GM23338 (cell line): ENCODE measurements around the gene RIN3. TPM values are rescaled to one million over a fixed set of nuclear protein-coding genes. Genes with fewer than 3 reads are reported as not detected.

Experiments
- ATAC-seq: fragments of 200-7000 bp; cut with Tn5 transposase; 3 replicates; pipeline ENCODE4 v1.9.1; 2020
- DNase-seq: peaks from one replicate; pipeline ENCODE4 v3.0.0-alpha.2; 2015; ENCODE audit warnings: low spot score
- H2AFZ ChIP-seq: fragments of 200-600 bp; sonication (generic); 2 replicates; pipeline ENCODE4 v1.8.0; 2016; ENCODE audit warnings: antibody characterized with exemption, mild to moderate bottlenecking, moderate library complexity
- H3F3A ChIP-seq: fragments of 200-600 bp; sonication (generic); replicated peaks from 2 replicates; pipeline ENCODE4 v1.8.0; 2017; ENCODE audit warnings: antibody characterized with exemption, mixed run types, low read depth
- H3K27ac ChIP-seq: fragments of 200-600 bp; sonication (generic); 2 replicates; pipeline ENCODE4 v1.6.1; 2016; ENCODE audit warnings: low read depth
- H3K27me3 ChIP-seq: fragments of 200-600 bp; sonication (generic); 2 replicates; pipeline ENCODE4 v1.8.0; 2016; ENCODE audit warnings: mild to moderate bottlenecking, mixed run types, moderate library complexity; ENCODE audit not compliant: insufficient read depth
- H3K36me3 ChIP-seq: fragments of 200-600 bp; sonication (generic); 2 replicates; pipeline ENCODE4 v1.8.0; 2016; ENCODE audit warnings: mild to moderate bottlenecking; ENCODE audit not compliant: insufficient read depth
- H3K4me1 ChIP-seq: fragments of 200-600 bp; sonication (generic); 2 replicates; pipeline ENCODE4 v1.8.0; 2016; ENCODE audit warnings: mild to moderate bottlenecking, moderate library complexity; ENCODE audit not compliant: insufficient read depth
- H3K4me2 ChIP-seq: fragments of 200-600 bp; sonication (generic); 2 replicates; pipeline ENCODE4 v1.7.1; 2017; ENCODE audit warnings: mixed run types
- H3K4me3 ChIP-seq: fragments of 200-600 bp; sonication (generic); 2 replicates; pipeline ENCODE4 v1.6.1; 2016; ENCODE audit warnings: mixed run types
- H3K79me2 ChIP-seq: fragments of 200-600 bp; sonication (generic); replicated peaks from 2 replicates; pipeline ENCODE4 v1.8.0; 2017; ENCODE audit warnings: mild to moderate bottlenecking; ENCODE audit not compliant: insufficient read depth
- H3K9me2 ChIP-seq: fragments of 200-600 bp; sonication (generic); 2 replicates; pipeline ENCODE4 v1.8.0; 2017; ENCODE audit not compliant: insufficient read depth
- H4K20me1 ChIP-seq: fragments of 200-600 bp; sonication (generic); replicated peaks from 2 replicates; pipeline ENCODE4 v1.8.0; 2017; ENCODE audit warnings: mild to moderate bottlenecking; ENCODE audit not compliant: insufficient read depth
- H3K27ac Mint-ChIP-seq: 2 replicates; pipeline ENCODE4 v1.8.0; 2020; ENCODE audit warnings: inconsistent platforms, mild to moderate bottlenecking, moderate library complexity, mixed read lengths
- H3K27me3 Mint-ChIP-seq: 3 replicates; pipeline ENCODE4 v1.8.0; 2022; ENCODE audit warnings: low read depth, mild to moderate bottlenecking, moderate library complexity, mixed read lengths, inconsistent platforms; ENCODE audit not compliant: insufficient read depth, poor library complexity
- H3K36me3 Mint-ChIP-seq: 3 replicates; pipeline ENCODE4 v1.8.0; 2021; ENCODE audit warnings: low read depth, mild to moderate bottlenecking, inconsistent platforms, moderate library complexity, mixed read lengths
- H3K4me1 Mint-ChIP-seq: 3 replicates; pipeline ENCODE4 v1.8.0; 2020; ENCODE audit warnings: mild to moderate bottlenecking, inconsistent platforms, mixed read lengths
- H3K4me3 Mint-ChIP-seq: 3 replicates; pipeline ENCODE4 v1.8.0; 2021; ENCODE audit warnings: moderate library complexity, mild to moderate bottlenecking, inconsistent platforms, mixed read lengths
- H3K9me3 Mint-ChIP-seq: 3 replicates; pipeline ENCODE4 v1.8.0; 2020; ENCODE audit warnings: moderate library complexity, mild to moderate bottlenecking, inconsistent platforms, mixed read lengths
- CREB1 ChIP-seq: fragments of 250-450 bp; sonication (Bioruptor Pico); IDR thresholded peaks from 2 replicates; pipeline ENCODE4 v1.5.0; 2020; ENCODE audit warnings: low read depth, mild to moderate bottlenecking, moderate library complexity
- CTCF ChIP-seq, 2 experiments: fragments of 200-600 bp in 1 of 2; sonication (generic) in 1 of 2; conservative IDR thresholded peaks; 2 replicates each; pipeline versions ENCODE4 v1.5.1 to v1.6.1; 2016 to 2017; ENCODE audit warnings: antibody characterized with exemption in 2 of 2, low read depth in 2 of 2, mild to moderate bottlenecking in 2 of 2, moderate library complexity in 1 of 2
- ETS1 ChIP-seq: IDR thresholded peaks from 2 replicates; pipeline ENCODE4 v1.6.1; 2016; ENCODE audit warnings: antibody characterized with exemption
- EZH2 ChIP-seq: fragments of 200-600 bp; sonication (generic); IDR thresholded peaks from one replicate; pipeline ENCODE4 v1.8.0; 2017; ENCODE audit warnings: antibody characterized with exemption, mild to moderate bottlenecking, low read depth; ENCODE audit not compliant: unreplicated experiment
- EZH2phosphoT487 ChIP-seq: fragments of 200-600 bp; sonication (generic); IDR thresholded peaks from one replicate; pipeline ENCODE4 v1.8.1; 2018; ENCODE audit warnings: antibody characterized with exemption; ENCODE audit not compliant: unreplicated experiment
- JUNB ChIP-seq: IDR thresholded peaks from one replicate; pipeline ENCODE4 v1.6.1; 2016; ENCODE audit warnings: antibody characterized with exemption; ENCODE audit not compliant: unreplicated experiment
- POLR2AphosphoS5 ChIP-seq: IDR thresholded peaks from 2 replicates; pipeline ENCODE4 v1.6.1; 2016; ENCODE audit warnings: antibody characterized with exemption, low read depth
- STAT1 ChIP-seq: IDR thresholded peaks from one replicate; pipeline ENCODE4 v1.6.1; 2016; ENCODE audit warnings: antibody characterized with exemption; ENCODE audit not compliant: unreplicated experiment
- ZNF114 ChIP-seq: fragments of 250-450 bp; sonication (Bioruptor Pico); IDR thresholded peaks from 2 replicates; pipeline ENCODE4 v1.5.0; 2020; ENCODE audit warnings: mild to moderate bottlenecking, moderate library complexity
- ZNF331 ChIP-seq: fragments of 250-450 bp; sonication (Bioruptor Pico); IDR thresholded peaks from 2 replicates; pipeline ENCODE4 v1.5.0; 2020; ENCODE audit warnings: low read depth, mild to moderate bottlenecking, moderate library complexity
- polyA plus RNA-seq: library from polyadenylated mRNA; unstranded; fragments of >200 nt; fragmentation: Nextera tagmentation; extraction: Ambion mirVana; gene quantifications from 2 replicates; pipeline ENCODE4 v1.2.1, GENCODE V29; 2016
- total RNA-seq: library from RNA; depleted of rRNA; stranded (reverse); fragments of >200 nt; shearing (Covaris generic); gene quantifications from 2 replicates; pipeline ENCODE4 v1.2.3, GENCODE V29; 2014
- TF ChIP-seq, protein P1 (sequence below): fragments of 250-450 bp; sonication (Bioruptor Pico); IDR thresholded peaks from 2 replicates; pipeline ENCODE4 v1.5.0; 2020; ENCODE audit warnings: mild to moderate bottlenecking, moderate library complexity

RIN3 gene
- total and polyA plus RNA-seq, 2 experiments from 2014 or later: 0.97 to 1.5 TPM

DNA sequence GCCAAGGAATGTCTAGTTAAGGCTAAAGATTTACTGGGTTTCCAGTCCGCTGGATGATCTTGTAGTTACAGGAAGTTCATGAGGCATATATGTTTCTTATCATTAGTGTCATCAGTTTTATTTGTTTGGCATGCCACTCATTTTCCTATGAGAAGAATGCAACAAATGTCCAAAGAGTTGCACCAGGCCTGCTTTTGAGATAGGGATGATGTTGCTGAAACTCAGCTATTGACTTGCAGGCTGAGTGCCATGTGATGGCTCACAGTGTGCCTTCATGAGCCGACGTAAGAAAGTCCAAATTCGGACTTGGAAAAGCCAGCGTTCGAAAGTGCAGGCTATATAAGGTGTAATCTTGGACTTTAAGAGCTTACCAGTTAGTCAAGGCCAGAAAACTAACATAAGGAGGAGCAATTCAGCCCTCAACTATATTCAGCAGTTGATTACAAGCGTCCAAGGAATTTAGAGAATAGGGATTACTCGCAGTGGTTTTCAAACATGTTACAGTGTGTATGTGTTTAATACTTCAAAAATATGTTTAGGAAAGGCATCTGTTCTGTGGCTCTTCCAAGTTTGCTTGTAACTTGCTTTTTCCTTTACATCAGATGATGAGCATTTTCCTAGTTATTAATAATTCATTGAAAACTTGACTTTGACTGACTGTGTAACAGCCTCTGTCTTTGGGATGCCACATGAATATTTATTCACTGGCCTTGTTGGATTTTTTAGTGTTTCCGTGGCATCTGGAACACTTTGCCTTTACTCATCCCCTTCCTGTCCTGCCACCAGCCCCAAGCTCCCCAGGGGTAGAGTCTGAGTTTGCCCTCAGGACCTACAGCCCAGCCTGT, 133.6 kb downstream of the RIN3 start:
- Mint-ChIP-seq H3K4me3 (no peak overlapping the region), H3K27me3 (peaks cover 5% of the 10 kb centered on the region), H3K4me1 (no peaks in the 10 kb centered on the region), H3K36me3 (no peaks in the 10 kb centered on the region), H3K27ac (no peak overlapping the region), H3K9me3 (peaks cover 3% of the 10 kb centered on the region; the same call in 1 of the 3 replicates)
- Histone ChIP-seq H3K27me3 (no peaks in the 10 kb centered on the region), H3K4me2 (no peak overlapping the region), H3K4me3 (no peak overlapping the region), H2AFZ (no peak overlapping the region), H3F3A (no peaks in the 10 kb centered on the region), H3K4me1 (no peaks in the 10 kb centered on the region), H3K36me3 (no peaks in the 10 kb centered on the region), H3K9me2 (no peaks in the 10 kb centered on the region), H3K79me2 (no peaks in the 10 kb centered on the region), H4K20me1 (no peaks in the 10 kb centered on the region), H3K27ac (no peak overlapping the region)
- TF ChIP-seq ZNF331 (CRISPR knock-in tag) (no peak), EZH2 (no peak), CREB1 (CRISPR knock-in tag) (no peak)
- no peak for DNase-seq
- no peak for ATAC-seq

DNA sequence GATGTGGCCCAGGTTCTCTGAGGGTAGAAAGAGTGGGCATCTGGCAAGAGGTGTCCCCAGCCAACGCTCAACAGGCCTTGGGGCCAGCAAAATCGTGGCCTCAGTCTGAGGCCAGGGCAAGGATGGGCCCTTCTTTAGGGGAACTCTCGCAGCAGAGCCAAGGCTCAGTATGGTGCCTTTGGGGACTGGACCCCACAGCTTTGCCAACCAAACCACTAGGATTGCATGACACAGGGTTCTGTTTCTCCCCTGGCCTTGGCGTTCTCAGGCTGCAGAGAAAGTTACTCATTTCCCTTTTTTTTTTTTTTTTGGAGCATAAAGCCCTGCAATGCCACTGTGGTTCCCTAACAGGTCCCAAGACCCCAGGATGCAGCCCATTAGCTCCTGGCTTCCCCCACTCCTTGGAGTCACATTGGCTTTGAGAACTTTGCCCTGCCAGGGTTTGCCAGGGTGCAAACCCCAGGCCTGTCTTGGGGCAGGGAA, 134.3 kb downstream of the RIN3 start:
- Histone ChIP-seq H3K4me2 (no peak overlapping the region), H3K79me2 (no peaks in the 10 kb centered on the region), H3K4me1 (no peaks in the 10 kb centered on the region), H3K27me3 (no peaks in the 10 kb centered on the region), H2AFZ (no peak overlapping the region), H3K36me3 (no peaks in the 10 kb centered on the region), H4K20me1 (no peaks in the 10 kb centered on the region), H3K4me3 (no peak overlapping the region), H3K27ac (no peak overlapping the region), H3F3A (no peaks in the 10 kb centered on the region), H3K9me2 (no peaks in the 10 kb centered on the region)
- DNase-seq: no peak
- Mint-ChIP-seq H3K4me3 (no peak overlapping the region), H3K36me3 (no peaks in the 10 kb centered on the region), H3K4me1 (no peaks in the 10 kb centered on the region), H3K27me3 (peaks cover 5% of the 10 kb centered on the region), H3K9me3 (peaks cover 3% of the 10 kb centered on the region; the same call in 1 of the 3 replicates), H3K27ac (0 out of 2 replicates have a peak overlapping the region, but pooled peaks have one; percentile 26)
- no peak for ATAC-seq
- TF ChIP-seq POLR2AphosphoS5 (no peak), CREB1 (CRISPR knock-in tag) (no peak), CTCF (conservative IDR thresholded peaks at IDR 0.05; ENCODE audit: low read depth in 2 of 2) (no peak), ETS1 (no peak), JUNB (no peak), STAT1 (no peak), ZNF114 (CRISPR knock-in tag) (no peak), EZH2phosphoT487 (no peak)
- TF ChIP-seq, protein P1, sequence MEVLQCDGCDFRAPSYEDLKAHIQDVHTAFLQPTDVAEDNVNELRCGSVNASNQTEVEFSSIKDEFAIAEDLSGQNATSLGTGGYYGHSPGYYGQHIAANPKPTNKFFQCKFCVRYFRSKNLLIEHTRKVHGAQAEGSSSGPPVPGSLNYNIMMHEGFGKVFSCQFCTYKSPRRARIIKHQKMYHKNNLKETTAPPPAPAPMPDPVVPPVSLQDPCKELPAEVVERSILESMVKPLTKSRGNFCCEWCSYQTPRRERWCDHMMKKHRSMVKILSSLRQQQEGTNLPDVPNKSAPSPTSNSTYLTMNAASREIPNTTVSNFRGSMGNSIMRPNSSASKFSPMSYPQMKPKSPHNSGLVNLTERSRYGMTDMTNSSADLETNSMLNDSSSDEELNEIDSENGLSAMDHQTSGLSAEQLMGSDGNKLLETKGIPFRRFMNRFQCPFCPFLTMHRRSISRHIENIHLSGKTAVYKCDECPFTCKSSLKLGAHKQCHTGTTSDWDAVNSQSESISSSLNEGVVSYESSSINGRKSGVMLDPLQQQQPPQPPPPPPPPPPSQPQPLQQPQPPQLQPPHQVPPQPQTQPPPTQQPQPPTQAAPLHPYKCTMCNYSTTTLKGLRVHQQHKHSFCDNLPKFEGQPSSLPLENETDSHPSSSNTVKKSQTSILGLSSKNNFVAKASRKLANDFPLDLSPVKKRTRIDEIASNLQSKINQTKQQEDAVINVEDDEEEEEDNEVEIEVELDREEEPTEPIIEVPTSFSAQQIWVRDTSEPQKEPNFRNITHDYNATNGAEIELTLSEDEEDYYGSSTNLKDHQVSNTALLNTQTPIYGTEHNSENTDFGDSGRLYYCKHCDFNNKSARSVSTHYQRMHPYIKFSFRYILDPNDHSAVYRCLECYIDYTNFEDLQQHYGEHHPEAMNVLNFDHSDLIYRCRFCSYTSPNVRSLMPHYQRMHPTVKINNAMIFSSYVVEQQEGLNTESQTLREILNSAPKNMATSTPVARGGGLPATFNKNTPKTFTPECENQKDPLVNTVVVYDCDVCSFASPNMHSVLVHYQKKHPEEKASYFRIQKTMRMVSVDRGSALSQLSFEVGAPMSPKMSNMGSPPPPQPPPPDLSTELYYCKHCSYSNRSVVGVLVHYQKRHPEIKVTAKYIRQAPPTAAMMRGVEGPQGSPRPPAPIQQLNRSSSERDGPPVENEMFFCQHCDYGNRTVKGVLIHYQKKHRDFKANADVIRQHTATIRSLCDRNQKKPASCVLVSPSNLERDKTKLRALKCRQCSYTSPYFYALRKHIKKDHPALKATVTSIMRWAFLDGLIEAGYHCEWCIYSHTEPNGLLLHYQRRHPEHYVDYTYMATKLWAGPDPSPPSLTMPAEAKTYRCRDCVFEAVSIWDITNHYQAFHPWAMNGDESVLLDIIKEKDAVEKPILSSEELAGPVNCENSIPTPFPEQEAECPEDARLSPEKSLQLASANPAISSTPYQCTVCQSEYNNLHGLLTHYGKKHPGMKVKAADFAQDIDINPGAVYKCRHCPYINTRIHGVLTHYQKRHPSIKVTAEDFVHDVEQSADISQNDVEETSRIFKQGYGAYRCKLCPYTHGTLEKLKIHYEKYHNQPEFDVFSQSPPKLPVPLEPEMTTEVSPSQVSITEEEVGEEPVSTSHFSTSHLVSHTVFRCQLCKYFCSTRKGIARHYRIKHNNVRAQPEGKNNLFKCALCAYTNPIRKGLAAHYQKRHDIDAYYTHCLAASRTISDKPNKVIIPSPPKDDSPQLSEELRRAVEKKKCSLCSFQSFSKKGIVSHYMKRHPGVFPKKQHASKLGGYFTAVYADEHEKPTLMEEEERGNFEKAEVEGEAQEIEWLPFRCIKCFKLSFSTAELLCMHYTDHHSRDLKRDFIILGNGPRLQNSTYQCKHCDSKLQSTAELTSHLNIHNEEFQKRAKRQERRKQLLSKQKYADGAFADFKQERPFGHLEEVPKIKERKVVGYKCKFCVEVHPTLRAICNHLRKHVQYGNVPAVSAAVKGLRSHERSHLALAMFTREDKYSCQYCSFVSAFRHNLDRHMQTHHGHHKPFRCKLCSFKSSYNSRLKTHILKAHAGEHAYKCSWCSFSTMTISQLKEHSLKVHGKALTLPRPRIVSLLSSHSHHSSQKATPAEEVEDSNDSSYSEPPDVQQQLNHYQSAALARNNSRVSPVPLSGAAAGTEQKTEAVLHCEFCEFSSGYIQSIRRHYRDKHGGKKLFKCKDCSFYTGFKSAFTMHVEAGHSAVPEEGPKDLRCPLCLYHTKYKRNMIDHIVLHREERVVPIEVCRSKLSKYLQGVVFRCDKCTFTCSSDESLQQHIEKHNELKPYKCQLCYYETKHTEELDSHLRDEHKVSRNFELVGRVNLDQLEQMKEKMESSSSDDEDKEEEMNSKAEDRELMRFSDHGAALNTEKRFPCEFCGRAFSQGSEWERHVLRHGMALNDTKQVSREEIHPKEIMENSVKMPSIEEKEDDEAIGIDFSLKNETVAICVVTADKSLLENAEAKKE (CRISPR knock-in tag): no peak
